Endothelial cell (in vitro differentiated cells): ENCODE measurements around the gene CACNA2D3. TPM values are rescaled to one million over a fixed set of nuclear protein-coding genes. Genes with fewer than 3 reads are reported as not detected.

Experiments used
- DNase-seq: peaks from one replicate; pipeline ENCODE4 v3.0.0; 2021; ENCODE audit warnings: low spot score
- H3K27ac Mint-ChIP-seq: one replicate; pipeline ENCODE4 v1.8.0; 2021; ENCODE audit warnings: mixed read lengths, inconsistent platforms; ENCODE audit not compliant: unreplicated experiment
- H3K27me3 Mint-ChIP-seq: one replicate; pipeline ENCODE4 v1.8.0; 2021; ENCODE audit warnings: mild to moderate bottlenecking, moderate library complexity, mixed read lengths, inconsistent platforms; ENCODE audit not compliant: unreplicated experiment
- H3K36me3 Mint-ChIP-seq: one replicate; pipeline ENCODE4 v1.8.0; 2021; ENCODE audit warnings: mild to moderate bottlenecking, low read depth, mixed read lengths, inconsistent platforms; ENCODE audit not compliant: unreplicated experiment
- H3K4me1 Mint-ChIP-seq: one replicate; pipeline ENCODE4 v1.8.0; 2021; ENCODE audit warnings: mild to moderate bottlenecking, mixed read lengths, inconsistent platforms; ENCODE audit not compliant: unreplicated experiment
- H3K4me3 Mint-ChIP-seq: one replicate; pipeline ENCODE4 v1.8.0; 2021; ENCODE audit warnings: mild to moderate bottlenecking, mixed read lengths, inconsistent platforms; ENCODE audit not compliant: unreplicated experiment
- H3K9me3 Mint-ChIP-seq: one replicate; pipeline ENCODE4 v1.8.0; 2021; ENCODE audit warnings: mixed read lengths, inconsistent platforms; ENCODE audit not compliant: unreplicated experiment
- total RNA-seq: library from RNA; stranded (reverse); fragmentation: NEBNext Ultra II Directional; extraction: Animal tissue kit (Norgen Biotek cat#: 25700); gene quantifications from one replicate; pipeline ENCODE4 v1.2.1, GENCODE V29; 2021; ENCODE audit not compliant: unreplicated experiment
- TF ChIP-seq, protein P1 (sequence below): fragments of 200-600 bp; sonication (generic); IDR thresholded peaks from one replicate; pipeline ENCODE4 v1.5.0; 2021; ENCODE audit warnings: antibody characterized with exemption; ENCODE audit not compliant: unreplicated experiment

Gene CACNA2D3
- total RNA-seq, 1 donor from 2014 or later: 0.46 TPM

- DNase-seq: no peak
- TF ChIP-seq, protein P1, sequence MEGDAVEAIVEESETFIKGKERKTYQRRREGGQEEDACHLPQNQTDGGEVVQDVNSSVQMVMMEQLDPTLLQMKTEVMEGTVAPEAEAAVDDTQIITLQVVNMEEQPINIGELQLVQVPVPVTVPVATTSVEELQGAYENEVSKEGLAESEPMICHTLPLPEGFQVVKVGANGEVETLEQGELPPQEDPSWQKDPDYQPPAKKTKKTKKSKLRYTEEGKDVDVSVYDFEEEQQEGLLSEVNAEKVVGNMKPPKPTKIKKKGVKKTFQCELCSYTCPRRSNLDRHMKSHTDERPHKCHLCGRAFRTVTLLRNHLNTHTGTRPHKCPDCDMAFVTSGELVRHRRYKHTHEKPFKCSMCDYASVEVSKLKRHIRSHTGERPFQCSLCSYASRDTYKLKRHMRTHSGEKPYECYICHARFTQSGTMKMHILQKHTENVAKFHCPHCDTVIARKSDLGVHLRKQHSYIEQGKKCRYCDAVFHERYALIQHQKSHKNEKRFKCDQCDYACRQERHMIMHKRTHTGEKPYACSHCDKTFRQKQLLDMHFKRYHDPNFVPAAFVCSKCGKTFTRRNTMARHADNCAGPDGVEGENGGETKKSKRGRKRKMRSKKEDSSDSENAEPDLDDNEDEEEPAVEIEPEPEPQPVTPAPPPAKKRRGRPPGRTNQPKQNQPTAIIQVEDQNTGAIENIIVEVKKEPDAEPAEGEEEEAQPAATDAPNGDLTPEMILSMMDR: no peak
- Mint-ChIP-seq H3K4me1 (no peaks in the 10 kb centered on the region), H3K4me3 (no peak overlapping the region), H3K9me3 (no peaks in the 10 kb centered on the region), H3K36me3 (no peaks in the 10 kb centered on the region), H3K27me3 (no peaks in the 10 kb centered on the region), H3K27ac (no peak overlapping the region)
Measured at GRCh38 chr3:54681706-54682105, 559.4 kb downstream of the CACNA2D3 start.

- Mint-ChIP-seq H3K4me1 (no peaks in the 10 kb centered on the region), H3K36me3 (no peaks in the 10 kb centered on the region), H3K27me3 (no peaks in the 10 kb centered on the region), H3K27ac (no peak overlapping the region), H3K9me3 (no peaks in the 10 kb centered on the region), H3K4me3 (no peak overlapping the region)
- TF ChIP-seq, protein P1: no peak
- no peak for DNase-seq
Measured at GRCh38 chr3:54685213-54685612, 562.9 kb downstream of the CACNA2D3 start.

GRCh38 chr3:54691289-54691771, 569.0 kb downstream of the CACNA2D3 start:
- Mint-ChIP-seq H3K4me3 (no peak overlapping the region), H3K27ac (no peak overlapping the region), H3K27me3 (no peaks in the 10 kb centered on the region), H3K4me1 (peaks cover 6% of the 10 kb centered on the region), H3K9me3 (no peaks in the 10 kb centered on the region), H3K36me3 (no peaks in the 10 kb centered on the region)
- no peak for DNase-seq
- TF ChIP-seq, protein P1: no peak

GRCh38 chr3:54696313-54696712, 574.0 kb downstream of the CACNA2D3 start:
- TF ChIP-seq, protein P1: no peak
- H3K36me3 Mint-ChIP-seq: no peaks in the 10 kb centered on the region
- no peak overlapping the region for H3K4me3 Mint-ChIP-seq
- H3K27ac Mint-ChIP-seq: no peak overlapping the region
- no peaks in the 10 kb centered on the region for H3K27me3 Mint-ChIP-seq
- H3K9me3 Mint-ChIP-seq: no peaks in the 10 kb centered on the region
- peaks cover 11% of the 10 kb centered on the region for H3K4me1 Mint-ChIP-seq
- no peak for DNase-seq

DNA sequence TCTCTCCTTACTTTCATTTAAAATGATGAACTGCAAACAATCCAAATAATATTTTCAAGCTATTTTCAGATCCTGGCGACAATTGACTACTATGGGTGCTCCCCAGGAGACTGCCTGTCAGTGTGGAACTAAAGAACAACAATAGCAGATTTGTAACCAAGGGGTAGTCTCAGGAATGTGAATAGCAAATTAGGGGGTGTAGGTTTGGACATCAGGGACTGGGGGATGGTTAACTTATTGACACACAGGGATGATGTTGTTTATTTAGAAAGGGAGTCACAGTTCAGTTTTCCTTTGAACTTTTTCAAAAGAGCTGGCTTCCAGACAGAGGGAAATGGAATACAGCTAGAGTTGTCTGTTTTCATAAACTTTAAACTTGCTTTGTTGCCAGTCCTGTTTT, 575.7 kb downstream of the CACNA2D3 start:
- Mint-ChIP-seq H3K27ac (no peak overlapping the region), H3K27me3 (no peaks in the 10 kb centered on the region), H3K36me3 (no peaks in the 10 kb centered on the region), H3K4me3 (no peak overlapping the region), H3K9me3 (no peaks in the 10 kb centered on the region), H3K4me1 (peaks cover 11% of the 10 kb centered on the region)
- DNase-seq: no peak
- TF ChIP-seq, protein P1: no peak
